Suprapubic skin (tissue), 4 donors: ENCODE measurements around the gene CDH4.

Source experiments
- CTCF ChIP-seq, 2 donors: fragments of 200-600 bp in 1 of 2; fragments of 450-650 bp in 1 of 2; sonication (generic) in 1 of 2; IDR thresholded peaks; one replicate each; pipeline ENCODE4 v1.5.1; 2016 to 2019; ENCODE audit warnings: antibody characterized with exemption in 2 of 2, mild to moderate bottlenecking in 1 of 2, moderate library complexity in 1 of 2
- EP300 ChIP-seq: sonication (generic); formaldehyde crosslinking; IDR thresholded peaks from one replicate; pipeline ENCODE4 v1.6.1; 2017; ENCODE audit warnings: antibody characterized with exemption
- POLR2A ChIP-seq, 2 donors: fragments of 450-650 bp; IDR thresholded peaks; one replicate each; pipeline ENCODE4 v1.6.1; 2017; ENCODE audit warnings: antibody characterized with exemption in 2 of 2, mild to moderate bottlenecking in 2 of 2, moderate library complexity in 2 of 2
- POLR2AphosphoS5 ChIP-seq, 3 donors: sonication (generic); formaldehyde crosslinking; IDR thresholded peaks; one replicate each; pipeline ENCODE4 v1.6.1; 2017; ENCODE audit warnings: antibody characterized with exemption in 3 of 3

- TF ChIP-seq CTCF (IDR thresholded peaks at IDR 0.05) (no peak), POLR2AphosphoS5 (IDR thresholded peaks at IDR 0.05) (no peak), EP300 (no peak), POLR2A (IDR thresholded peaks at IDR 0.05) (no peak)
Observed at GRCh38 chr20:61771805-61772350, 519.8 kb downstream of the CDH4 start.
